A673 (cell line): ENCODE data around the gene CDH15. TPM values are rescaled to one million over a fixed set of nuclear protein-coding genes. Genes with fewer than 3 reads are reported as not detected.

Experiments
- BruUV-seq: library from RNA; stranded (reverse); fragments of 400-500 nt; replicated peaks from 2 replicates; lab custom pipeline; 2021; lab: Mats Ljungman, UMichigan
- CTCF ChIA-PET: fragments of 300-600 bp; sonication (Branson Sonifier 250); formaldehyde crosslinking; loops from one replicate; lab custom pipeline; 2022; ENCODE audit warnings: antibody characterized with exemption; lab: Charles Lee
- POLR2A ChIA-PET: fragments of 300-600 bp; sonication (Branson Sonifier 250); formaldehyde crosslinking; loops from one replicate; lab custom pipeline; 2022; ENCODE audit warnings: antibody characterized with exemption; ENCODE audit not compliant: low non-redundant PET; lab: Charles Lee
- DNase-seq: peaks from one replicate; pipeline ENCODE4 v3.0.0-alpha.2; 2015; ENCODE audit warnings: low spot score
- H3K27ac ChIP-seq: fragments of 200-600 bp; sonication (generic); 2 replicates; pipeline ENCODE4 v1.5.1; 2016; ENCODE audit warnings: mixed run types, low read depth, mild to moderate bottlenecking, mixed read lengths, antibody characterized with exemption, low read length; ENCODE audit not compliant: poor library complexity, severe bottlenecking
- H3K27me3 ChIP-seq: fragments of 200-600 bp; sonication (generic); replicated peaks from 2 replicates; pipeline ENCODE4 v1.6.1; 2017; ENCODE audit warnings: mixed run types, low read depth, mild to moderate bottlenecking, mixed read lengths, antibody characterized with exemption, low read length; ENCODE audit not compliant: insufficient read depth, poor library complexity
- H3K36me3 ChIP-seq: fragments of 200-600 bp; sonication (generic); 2 replicates; pipeline ENCODE4 v1.6.1; 2016; ENCODE audit warnings: mixed run types, mild to moderate bottlenecking, mixed read lengths, antibody characterized with exemption, low read length; ENCODE audit not compliant: insufficient read depth, poor library complexity, severe bottlenecking
- H3K4me1 ChIP-seq: fragments of 200-600 bp; sonication (generic); 2 replicates; pipeline ENCODE4 v1.6.1; 2017; ENCODE audit warnings: mixed run types, mild to moderate bottlenecking, mixed read lengths, antibody characterized with exemption, low read length; ENCODE audit not compliant: insufficient read depth, poor library complexity, severe bottlenecking
- H3K4me3 ChIP-seq: fragments of 200-600 bp; sonication (generic); 2 replicates; pipeline ENCODE4 v1.5.1; 2016; ENCODE audit warnings: low read depth, mixed run types, mild to moderate bottlenecking, mixed read lengths, low read length; ENCODE audit not compliant: poor library complexity, severe bottlenecking
- H3K9me3 ChIP-seq: fragments of 200-600 bp; sonication (generic); 2 replicates; pipeline ENCODE4 v1.6.1; 2016; ENCODE audit warnings: mixed run types, low read depth, mild to moderate bottlenecking, mixed read lengths, antibody characterized with exemption, low read length; ENCODE audit not compliant: poor library complexity, severe bottlenecking
- CTCF ChIP-seq: fragments of 300-800, 200-600 bp; sonication (generic); conservative IDR thresholded peaks from 2 replicates; pipeline ENCODE4 v1.5.1; 2017; ENCODE audit warnings: low read depth, mild to moderate bottlenecking, antibody characterized with exemption, low read length, moderate library complexity, mixed read lengths
- EZH2 ChIP-seq: fragments of 200-600 bp; sonication (generic); IDR thresholded peaks from 2 replicates; pipeline ENCODE4 v1.6.1; 2017; ENCODE audit warnings: borderline replicate concordance, low read depth, mild to moderate bottlenecking, mixed read lengths, antibody characterized with exemption, low read length; ENCODE audit not compliant: poor library complexity, severe bottlenecking
- intact Hi-C: fragments of 100-400 bp; cut with micrococcal nuclease; formaldehyde crosslinking; loops from one replicate; pipeline ENCODE4 v1.10.0; 2022; ENCODE audit not compliant: unreplicated experiment
- total RNA-seq: library from RNA; stranded (reverse); gene quantifications from 2 replicates; pipeline ENCODE4 v1.2.3, GENCODE V29; 2021

Gene CDH15
- total RNA-seq, 1 experiment from 2014 or later: 0.13 TPM

- BruUV-seq: no TSS peak
- Histone ChIP-seq H3K27ac (no peak overlapping the region), H3K4me3 (no peak overlapping the region), H3K27me3 (no peaks in the 10 kb centered on the region), H3K36me3 (no peaks in the 10 kb centered on the region), H3K4me1 (no peaks in the 10 kb centered on the region), H3K9me3 (no peaks in the 10 kb centered on the region)
- DNase-seq: no peak
- CTCF ChIA-PET: no interaction called here
- intact Hi-C loops: no loop called here
- POLR2A ChIA-PET: no interaction called here
- TF ChIP-seq EZH2 (no peak), CTCF (no peak)
Measured at GRCh38 chr16:89153848-89154271, 17.7 kb upstream of the CDH15 start.

GRCh38 chr16:89154390-89155183, 17.0 kb upstream of the CDH15 start:
- ChIA-PET CTCF (no interaction called here), POLR2A (no interaction called here)
- BruUV-seq: no TSS peak
- Histone ChIP-seq H3K4me3 (no peak overlapping the region), H3K4me1 (no peaks in the 10 kb centered on the region), H3K9me3 (no peaks in the 10 kb centered on the region), H3K27me3 (no peaks in the 10 kb centered on the region), H3K27ac (no peak overlapping the region), H3K36me3 (no peaks in the 10 kb centered on the region)
- TF ChIP-seq CTCF (no peak), EZH2 (no peak)
- DNase-seq: no peak
- intact Hi-C loops: no loop called here

GRCh38 chr16:89155184-89155679, 16.3 kb upstream of the CDH15 start:
- Histone ChIP-seq H3K4me1 (no peaks in the 10 kb centered on the region), H3K4me3 (no peak overlapping the region), H3K27ac (no peak overlapping the region), H3K27me3 (no peaks in the 10 kb centered on the region), H3K36me3 (no peaks in the 10 kb centered on the region), H3K9me3 (no peaks in the 10 kb centered on the region)
- no TSS peak for BruUV-seq
- TF ChIP-seq CTCF (no peak), EZH2 (no peak)
- ChIA-PET POLR2A (no interaction called here), CTCF (interaction anchor here (0.5 kb wide), 1 partner anchor 418 kb away, joined by 15 read pairs; no protein-coding TSS in a partner anchor)
- intact Hi-C loops: no loop called here
- DNase-seq: no peak
